NCI-H1048 (cell line): Measurements from ENCODE around the gene AAGAB.

ENCODE experiments used
- DNase-seq: peaks from one replicate; lab custom pipeline; 2025; lab: John Stamatoyannopoulos, UW

AAGAB gene

GRCh38 chr15:67187351-67187854 lies 67.1 kb downstream of the AAGAB start:
- DNase-seq = no peak

- no peak for DNase-seq
Observed at GRCh38 chr15:67186688-67187087, 67.8 kb downstream of the AAGAB start.

- DNase-seq = no peak
Observed at GRCh38 chr15:67186226-67186649, 68.2 kb downstream of the AAGAB start.

- DNase-seq = no peak
Observed at GRCh38 chr15:67185621-67186225, 68.7 kb downstream of the AAGAB start.

- no peak for DNase-seq
Observed at GRCh38 chr15:67185051-67185450, 69.4 kb downstream of the AAGAB start.

GRCh38 chr15:67184208-67184925 lies 70.1 kb downstream of the AAGAB start:
- no peak for DNase-seq

GRCh38 chr15:67183443-67184169 lies 70.9 kb downstream of the AAGAB start:
- DNase-seq = no peak

GRCh38 chr15:67181221-67181639 lies 73.2 kb downstream of the AAGAB start:
- no peak for DNase-seq

GRCh38 chr15:67180514-67181191 lies 73.8 kb downstream of the AAGAB start:
- no peak for DNase-seq

GRCh38 chr15:67180035-67180434 lies 74.4 kb downstream of the AAGAB start:
- no peak for DNase-seq

- no peak for DNase-seq
Observed at GRCh38 chr15:67179411-67179995, 75.0 kb downstream of the AAGAB start.

- no peak for DNase-seq
Observed at GRCh38 chr15:67178569-67179210, 75.8 kb downstream of the AAGAB start.

GRCh38 chr15:67177752-67178151 lies 76.7 kb downstream of the AAGAB start:
- no peak for DNase-seq

GRCh38 chr15:67176195-67176971 lies 78.1 kb downstream of the AAGAB start:
- DNase-seq = no peak

GRCh38 chr15:67175643-67176071 lies 78.8 kb downstream of the AAGAB start:
- DNase-seq = no peak

GRCh38 chr15:67174864-67175573 lies 79.4 kb downstream of the AAGAB start:
- no peak for DNase-seq

GRCh38 chr15:67174446-67174845 lies 80.0 kb downstream of the AAGAB start:
- DNase-seq = no peak

GRCh38 chr15:67173786-67174185 lies 80.7 kb downstream of the AAGAB start:
- no peak for DNase-seq

GRCh38 chr15:67173005-67173404 lies 81.5 kb downstream of the AAGAB start:
- no peak for DNase-seq

- DNase-seq = no peak
Observed at GRCh38 chr15:67172172-67172571, 82.3 kb downstream of the AAGAB start.
